HepG2 (cell line): Measurements from ENCODE around the gene ELL. TPM values are rescaled to one million over a fixed set of nuclear protein-coding genes. Genes with fewer than 3 reads are reported as not detected.

Source experiments
- ASH2L ChIP-seq: fragments of 300-600, 200-600 bp; sonication (generic); IDR thresholded peaks from 2 replicates; pipeline ENCODE4 v1.7.0; 2017; ENCODE audit warnings: low read depth, mild to moderate bottlenecking, moderate library complexity, mixed read lengths, low read length; ENCODE audit not compliant: insufficient read length
- ATRX ChIP-seq: sonication (generic); formaldehyde crosslinking; IDR thresholded peaks from 2 replicates; pipeline ENCODE4 v1.4.0; 2020; ENCODE audit warnings: missing genetic modification reagents, borderline replicate concordance
- CREM ChIP-seq, 2 experiments: sonication (generic) in 1 of 2; formaldehyde crosslinking in 1 of 2; IDR thresholded peaks; 2 replicates each; pipeline versions ENCODE4 v1.4.0 to v1.6.1; 2016 to 2020; ENCODE audit warnings: antibody characterized with exemption in 1 of 2, mild to moderate bottlenecking in 1 of 2, missing genetic modification reagents in 1 of 2
- E2F1 ChIP-seq: sonication (generic); formaldehyde crosslinking; IDR thresholded peaks from 2 replicates; pipeline ENCODE4 v1.5.0; 2020; ENCODE audit warnings: missing genetic modification reagents
- HHEX ChIP-seq: IDR thresholded peaks from 2 replicates; pipeline ENCODE4 v1.6.1; 2016; ENCODE audit warnings: control low read depth
- MED1 ChIP-seq: sonication (generic); formaldehyde crosslinking; IDR thresholded peaks from 2 replicates; pipeline ENCODE4 v1.4.0; 2020; ENCODE audit warnings: missing genetic modification reagents
- RORA ChIP-seq: sonication (generic); formaldehyde crosslinking; IDR thresholded peaks from 2 replicates; pipeline ENCODE4 v1.5.0; 2020; ENCODE audit warnings: mild to moderate bottlenecking, missing genetic modification reagents, moderate library complexity
- SATB2 ChIP-seq: sonication (generic); formaldehyde crosslinking; IDR thresholded peaks from 2 replicates; pipeline ENCODE4 v1.5.0; 2020; ENCODE audit warnings: missing genetic modification reagents
- SP2 ChIP-seq: sonication (generic); formaldehyde crosslinking; IDR thresholded peaks from 2 replicates; pipeline ENCODE4 v1.5.1; 2020; ENCODE audit warnings: mild to moderate bottlenecking, missing genetic modification reagents
- SRF ChIP-seq: IDR thresholded peaks from 2 replicates; pipeline ENCODE4 v1.6.1; 2011; ENCODE audit warnings: mild to moderate bottlenecking, low read depth, low read length, moderate library complexity
- SSRP1 ChIP-seq: IDR thresholded peaks from 2 replicates; pipeline ENCODE4 v1.6.1; 2016; ENCODE audit warnings: control low read depth
- TARDBP ChIP-seq: sonication (generic); formaldehyde crosslinking; IDR thresholded peaks from 2 replicates; pipeline ENCODE4 v1.8.0; 2022; ENCODE audit warnings: mild to moderate bottlenecking, missing genetic modification reagents
- TGIF2 ChIP-seq: IDR thresholded peaks from 2 replicates; pipeline ENCODE4 v1.6.1; 2016; ENCODE audit warnings: control low read depth, missing compliant biosample characterization
- WIZ ChIP-seq: sonication (generic); formaldehyde crosslinking; IDR thresholded peaks from 2 replicates; pipeline ENCODE4 v1.5.1; 2020; ENCODE audit warnings: mild to moderate bottlenecking, missing genetic modification reagents
- ZBTB49 ChIP-seq: sonication (generic); formaldehyde crosslinking; IDR thresholded peaks from 2 replicates; pipeline ENCODE4 v1.4.0; 2020; ENCODE audit warnings: missing genetic modification reagents, borderline replicate concordance
- ZNF12 ChIP-seq: sonication (generic); formaldehyde crosslinking; IDR thresholded peaks from 2 replicates; pipeline ENCODE4 v1.5.0; 2020; ENCODE audit warnings: missing genetic modification reagents
- ZNF143 ChIP-seq: sonication (generic); formaldehyde crosslinking; IDR thresholded peaks from 2 replicates; pipeline ENCODE4 v1.4.0; 2020; ENCODE audit warnings: missing genetic modification reagents
- ZNF337 ChIP-seq: sonication (generic); formaldehyde crosslinking; IDR thresholded peaks from 2 replicates; pipeline ENCODE4 v1.5.1; 2020; ENCODE audit warnings: missing genetic modification reagents, low read depth, mild to moderate bottlenecking, borderline replicate concordance
- ZNF773 ChIP-seq: sonication (generic); formaldehyde crosslinking; IDR thresholded peaks from 2 replicates; pipeline ENCODE4 v1.4.0; 2020; ENCODE audit warnings: missing genetic modification reagents, borderline replicate concordance
- ZNF775 ChIP-seq: sonication (generic); formaldehyde crosslinking; IDR thresholded peaks from 2 replicates; pipeline ENCODE4 v1.4.0; 2020; ENCODE audit warnings: missing genetic modification reagents, mild to moderate bottlenecking, moderate library complexity, borderline replicate concordance
- polyA plus RNA-seq, 8 experiments: library from polyadenylated mRNA; depleted of rRNA in 3 of 8; stranded (reverse) in 7 of 8; unstranded in 1 of 8; fragments of >200 nt; fragmentation: Illumina TruSeq in 4 of 8; extraction: Trizol in 4 of 8; gene quantifications; 2 replicates each; pipeline versions ENCODE4 v1.2.1 to v1.2.3, GENCODE V29; 2011 to 2016; ENCODE audit warnings: low read depth in 4 of 8, missing spikeins in 1 of 8, mixed read lengths in 1 of 8; ENCODE audit not compliant: insufficient read depth in 1 of 8
- total RNA-seq, 5 experiments: library from RNA; depleted of rRNA; stranded (reverse); fragments of >200 nt; fragmentation: Illumina TruSeq; extraction: Trizol; gene quantifications; 2 replicates each; pipeline ENCODE4 v1.2.3, GENCODE V29; 2016; ENCODE audit warnings: low read depth in 1 of 5
- TF ChIP-seq, protein P1 (sequence below): sonication (generic); formaldehyde crosslinking; IDR thresholded peaks from 2 replicates; pipeline ENCODE4 v1.5.0; 2020; ENCODE audit warnings: missing genetic modification reagents, mild to moderate bottlenecking, borderline replicate concordance
- TF ChIP-seq, protein P2 (sequence below): sonication (generic); formaldehyde crosslinking; IDR thresholded peaks from 2 replicates; pipeline ENCODE4 v1.5.0; 2020; ENCODE audit warnings: mild to moderate bottlenecking, missing genetic modification reagents, borderline replicate concordance

ELL gene
- total and polyA plus RNA-seq, 2 of the 13 experiments (the other 11 are each of a cell fraction or from before 2014, with no cell fraction given), result 3.7 to 5.4 TPM

DNA sequence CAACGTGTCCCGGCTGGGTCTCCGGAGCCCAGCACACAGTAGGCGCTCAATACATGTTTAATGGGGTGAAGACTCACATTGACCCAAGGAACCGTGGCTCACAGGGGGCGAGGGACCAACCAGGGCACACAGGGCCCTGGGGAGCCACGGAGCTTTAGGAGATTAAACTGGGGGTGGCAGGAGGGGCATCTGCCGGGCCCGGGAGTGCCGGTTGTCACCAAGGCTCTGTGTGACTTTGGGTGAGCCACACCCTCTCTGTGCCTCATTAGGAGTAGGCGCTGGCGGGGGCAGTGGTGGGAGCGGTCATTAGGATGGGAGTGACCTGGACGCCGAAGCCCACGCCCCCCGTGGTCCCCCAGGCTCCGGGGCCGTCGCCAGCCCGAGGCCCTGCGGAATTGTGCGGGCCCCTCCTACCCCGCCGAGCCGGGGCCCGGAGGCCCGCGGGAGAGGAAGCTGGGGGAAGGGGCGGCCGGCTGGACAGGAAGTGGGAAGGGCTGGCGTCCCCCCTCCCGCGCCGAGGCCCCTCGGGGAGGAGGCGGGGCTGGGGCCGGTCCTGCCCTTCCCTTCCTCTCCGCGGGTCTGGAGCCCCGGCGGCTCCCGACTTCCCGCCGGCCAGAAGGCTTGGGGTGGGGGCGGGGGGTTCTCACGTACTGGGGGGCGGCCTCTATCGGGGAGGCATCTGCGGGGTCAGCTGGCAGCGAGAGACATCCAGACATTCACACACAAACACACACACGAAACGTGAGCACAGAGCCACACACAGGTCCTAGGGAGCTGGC, 104.4 kb downstream of the ELL start (continued):
- TF ChIP-seq E2F1 (CRISPR knock-in tag), result no peak
- TF ChIP-seq ZNF775 (CRISPR knock-in tag), result no peak
- TF ChIP-seq TGIF2, result no peak
- TF ChIP-seq ZBTB49 (CRISPR knock-in tag), result no peak
- no peak for TF ChIP-seq RORA
- TF ChIP-seq MED1 (CRISPR knock-in tag), result peak; percentile 54
- 0 out of 2 replicates have a peak, but pooled peaks have one; percentile 35 for TF ChIP-seq SATB2 (CRISPR knock-in tag)
- no peak for TF ChIP-seq SSRP1
- TF ChIP-seq SP2, result no peak
- TF ChIP-seq ASH2L, result peak; percentile 53
- TF ChIP-seq CREM (IDR thresholded peaks at IDR 0.05), result no peak
- no peak for TF ChIP-seq CREM (CRISPR knock-in tag; IDR thresholded peaks at IDR 0.05)
- no peak for TF ChIP-seq SRF
- TF ChIP-seq ZNF143, result peak; percentile 45; the same call in 1 of the 2 replicates
- no peak for TF ChIP-seq ATRX
- no peak for TF ChIP-seq WIZ (CRISPR knock-in tag)
- no peak for TF ChIP-seq ZNF12 (CRISPR knock-in tag)
- no peak for TF ChIP-seq ZNF773 (CRISPR knock-in tag)
- TF ChIP-seq, protein P1, sequence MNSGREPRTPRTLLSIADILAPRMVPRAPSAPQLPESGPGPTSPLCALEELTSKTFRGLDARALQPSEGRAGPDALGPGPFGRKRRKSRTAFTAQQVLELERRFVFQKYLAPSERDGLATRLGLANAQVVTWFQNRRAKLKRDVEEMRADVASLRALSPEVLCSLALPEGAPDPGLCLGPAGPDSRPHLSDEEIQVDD (CRISPR knock-in tag), result no peak
- TF ChIP-seq TARDBP (CRISPR knock-in tag), result no peak
- TF ChIP-seq, protein P2, sequence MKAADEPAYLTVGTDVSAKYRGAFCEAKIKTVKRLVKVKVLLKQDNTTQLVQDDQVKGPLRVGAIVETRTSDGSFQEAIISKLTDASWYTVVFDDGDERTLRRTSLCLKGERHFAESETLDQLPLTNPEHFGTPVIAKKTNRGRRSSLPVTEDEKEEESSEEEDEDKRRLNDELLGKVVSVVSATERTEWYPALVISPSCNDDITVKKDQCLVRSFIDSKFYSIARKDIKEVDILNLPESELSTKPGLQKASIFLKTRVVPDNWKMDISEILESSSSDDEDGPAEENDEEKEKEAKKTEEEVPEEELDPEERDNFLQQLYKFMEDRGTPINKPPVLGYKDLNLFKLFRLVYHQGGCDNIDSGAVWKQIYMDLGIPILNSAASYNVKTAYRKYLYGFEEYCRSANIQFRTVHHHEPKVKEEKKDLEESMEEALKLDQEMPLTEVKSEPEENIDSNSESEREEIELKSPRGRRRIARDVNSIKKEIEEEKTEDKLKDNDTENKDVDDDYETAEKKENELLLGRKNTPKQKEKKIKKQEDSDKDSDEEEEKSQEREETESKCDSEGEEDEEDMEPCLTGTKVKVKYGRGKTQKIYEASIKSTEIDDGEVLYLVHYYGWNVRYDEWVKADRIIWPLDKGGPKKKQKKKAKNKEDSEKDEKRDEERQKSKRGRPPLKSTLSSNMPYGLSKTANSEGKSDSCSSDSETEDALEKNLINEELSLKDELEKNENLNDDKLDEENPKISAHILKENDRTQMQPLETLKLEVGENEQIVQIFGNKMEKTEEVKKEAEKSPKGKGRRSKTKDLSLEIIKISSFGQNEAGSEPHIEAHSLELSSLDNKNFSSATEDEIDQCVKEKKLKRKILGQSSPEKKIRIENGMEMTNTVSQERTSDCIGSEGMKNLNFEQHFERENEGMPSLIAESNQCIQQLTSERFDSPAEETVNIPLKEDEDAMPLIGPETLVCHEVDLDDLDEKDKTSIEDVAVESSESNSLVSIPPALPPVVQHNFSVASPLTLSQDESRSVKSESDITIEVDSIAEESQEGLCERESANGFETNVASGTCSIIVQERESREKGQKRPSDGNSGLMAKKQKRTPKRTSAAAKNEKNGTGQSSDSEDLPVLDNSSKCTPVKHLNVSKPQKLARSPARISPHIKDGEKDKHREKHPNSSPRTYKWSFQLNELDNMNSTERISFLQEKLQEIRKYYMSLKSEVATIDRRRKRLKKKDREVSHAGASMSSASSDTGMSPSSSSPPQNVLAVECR (CRISPR knock-in tag), result peak; percentile 68
- TF ChIP-seq ZNF337 (CRISPR knock-in tag), result no peak
- no peak for TF ChIP-seq HHEX (CRISPR knock-in tag)
